ENCODE measurements around the gene ARHGEF16.

Gene ARHGEF16

GRCh38 chr1:3477241-3477995, 23.0 kb downstream of the ARHGEF16 start (continued):
- no peak for TF ChIP-seq ZBTB26 (tag by site-specific recombination; optimal IDR thresholded peaks at IDR 0.05)
- no peak for TF ChIP-seq MZF1 (tag by site-specific recombination; IDR thresholded peaks at IDR 0.05; ENCODE audit: borderline replicate concordance)
- 0 out of 2 replicates have a peak, but pooled peaks have one; percentile 46 for TF ChIP-seq ZBTB10 (tag by site-specific recombination; IDR thresholded peaks at IDR 0.05)
- no peak for TF ChIP-seq ZSCAN4 (tag by site-specific recombination; IDR thresholded peaks at IDR 0.05)
- TF ChIP-seq ZNF391 (tag by site-specific recombination; IDR thresholded peaks at IDR 0.05; ENCODE audit: borderline replicate concordance, low read depth), result no peak
- TF ChIP-seq ZSCAN30 (tag by site-specific recombination; IDR thresholded peaks at IDR 0.05), result no peak
- peak; percentile 63 for TF ChIP-seq ZNF600 (tag by site-specific recombination; IDR thresholded peaks at IDR 0.05)
- no peak for TF ChIP-seq ZNF510 (tag by site-specific recombination; IDR thresholded peaks at IDR 0.05; ENCODE audit: insufficient replicate concordance)
- TF ChIP-seq ZBTB17 (tag by site-specific recombination; IDR thresholded peaks at IDR 0.05), result no peak
- no peak for TF ChIP-seq ZBTB48 (tag by site-specific recombination; IDR thresholded peaks at IDR 0.05)
- no peak for TF ChIP-seq ZNF670 (tag by site-specific recombination; IDR thresholded peaks at IDR 0.05; ENCODE audit: low read depth)
- TF ChIP-seq, protein P1, sequence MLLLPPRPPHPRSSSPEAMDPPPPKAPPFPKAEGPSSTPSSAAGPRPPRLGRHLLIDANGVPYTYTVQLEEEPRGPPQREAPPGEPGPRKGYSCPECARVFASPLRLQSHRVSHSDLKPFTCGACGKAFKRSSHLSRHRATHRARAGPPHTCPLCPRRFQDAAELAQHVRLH (tag by site-specific recombination; IDR thresholded peaks at IDR 0.05), result no peak
- TF ChIP-seq ZNF843 (tag by site-specific recombination; IDR thresholded peaks at IDR 0.05), result no peak
- TF ChIP-seq, protein P2, sequence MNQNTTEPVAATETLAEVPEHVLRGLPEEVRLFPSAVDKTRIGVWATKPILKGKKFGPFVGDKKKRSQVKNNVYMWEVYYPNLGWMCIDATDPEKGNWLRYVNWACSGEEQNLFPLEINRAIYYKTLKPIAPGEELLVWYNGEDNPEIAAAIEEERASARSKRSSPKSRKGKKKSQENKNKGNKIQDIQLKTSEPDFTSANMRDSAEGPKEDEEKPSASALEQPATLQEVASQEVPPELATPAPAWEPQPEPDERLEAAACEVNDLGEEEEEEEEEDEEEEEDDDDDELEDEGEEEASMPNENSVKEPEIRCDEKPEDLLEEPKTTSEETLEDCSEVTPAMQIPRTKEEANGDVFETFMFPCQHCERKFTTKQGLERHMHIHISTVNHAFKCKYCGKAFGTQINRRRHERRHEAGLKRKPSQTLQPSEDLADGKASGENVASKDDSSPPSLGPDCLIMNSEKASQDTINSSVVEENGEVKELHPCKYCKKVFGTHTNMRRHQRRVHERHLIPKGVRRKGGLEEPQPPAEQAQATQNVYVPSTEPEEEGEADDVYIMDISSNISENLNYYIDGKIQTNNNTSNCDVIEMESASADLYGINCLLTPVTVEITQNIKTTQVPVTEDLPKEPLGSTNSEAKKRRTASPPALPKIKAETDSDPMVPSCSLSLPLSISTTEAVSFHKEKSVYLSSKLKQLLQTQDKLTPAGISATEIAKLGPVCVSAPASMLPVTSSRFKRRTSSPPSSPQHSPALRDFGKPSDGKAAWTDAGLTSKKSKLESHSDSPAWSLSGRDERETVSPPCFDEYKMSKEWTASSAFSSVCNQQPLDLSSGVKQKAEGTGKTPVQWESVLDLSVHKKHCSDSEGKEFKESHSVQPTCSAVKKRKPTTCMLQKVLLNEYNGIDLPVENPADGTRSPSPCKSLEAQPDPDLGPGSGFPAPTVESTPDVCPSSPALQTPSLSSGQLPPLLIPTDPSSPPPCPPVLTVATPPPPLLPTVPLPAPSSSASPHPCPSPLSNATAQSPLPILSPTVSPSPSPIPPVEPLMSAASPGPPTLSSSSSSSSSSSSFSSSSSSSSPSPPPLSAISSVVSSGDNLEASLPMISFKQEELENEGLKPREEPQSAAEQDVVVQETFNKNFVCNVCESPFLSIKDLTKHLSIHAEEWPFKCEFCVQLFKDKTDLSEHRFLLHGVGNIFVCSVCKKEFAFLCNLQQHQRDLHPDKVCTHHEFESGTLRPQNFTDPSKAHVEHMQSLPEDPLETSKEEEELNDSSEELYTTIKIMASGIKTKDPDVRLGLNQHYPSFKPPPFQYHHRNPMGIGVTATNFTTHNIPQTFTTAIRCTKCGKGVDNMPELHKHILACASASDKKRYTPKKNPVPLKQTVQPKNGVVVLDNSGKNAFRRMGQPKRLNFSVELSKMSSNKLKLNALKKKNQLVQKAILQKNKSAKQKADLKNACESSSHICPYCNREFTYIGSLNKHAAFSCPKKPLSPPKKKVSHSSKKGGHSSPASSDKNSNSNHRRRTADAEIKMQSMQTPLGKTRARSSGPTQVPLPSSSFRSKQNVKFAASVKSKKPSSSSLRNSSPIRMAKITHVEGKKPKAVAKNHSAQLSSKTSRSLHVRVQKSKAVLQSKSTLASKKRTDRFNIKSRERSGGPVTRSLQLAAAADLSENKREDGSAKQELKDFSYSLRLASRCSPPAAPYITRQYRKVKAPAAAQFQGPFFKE (tag by site-specific recombination; IDR thresholded peaks at IDR 0.05; ENCODE audit: borderline replicate concordance), result no peak
- no peak for TF ChIP-seq ZNF561 (tag by site-specific recombination; IDR thresholded peaks at IDR 0.05; ENCODE audit: borderline replicate concordance)
- no peak for TF ChIP-seq ZNF394 (tag by site-specific recombination; IDR thresholded peaks at IDR 0.05; ENCODE audit: borderline replicate concordance)
- no peak for TF ChIP-seq ZNF768 (tag by site-specific recombination; IDR thresholded peaks at IDR 0.05)
- no peak for TF ChIP-seq ZNF398 (tag by site-specific recombination; IDR thresholded peaks at IDR 0.05)
- TF ChIP-seq TCF7L2 (IDR thresholded peaks at IDR 0.05; ENCODE audit: borderline replicate concordance, low read depth, low read length), result no peak
- no peak for TF ChIP-seq GLI2 (tag by site-specific recombination; IDR thresholded peaks at IDR 0.05; ENCODE audit: borderline replicate concordance, low read depth)
- no peak for TF ChIP-seq ZNF366 (tag by site-specific recombination; conservative IDR thresholded peaks at IDR 0.05)
- TF ChIP-seq ATF2 (tag by site-specific recombination; IDR thresholded peaks at IDR 0.05; ENCODE audit: low read depth), result no peak
- no peak for TF ChIP-seq ZNF37A (tag by site-specific recombination; IDR thresholded peaks at IDR 0.05)
